Peyer's patch (tissue), 4 donors: ENCODE data around the gene TMEM131L.
A peak's percentile ranks its signal among the peaks of the same experiment; 100 is the strongest.

ENCODE experiments used
- CTCF ChIP-seq, 6 experiments: fragments of 450-650 bp in 4 of 6; fragments of 200-600 bp in 2 of 6; sonication (generic) in 1 of 6; IDR thresholded peaks; one replicate each; pipeline ENCODE4 v1.5.1; 2017 to 2019; ENCODE audit warnings: antibody characterized with exemption in 6 of 6, mild to moderate bottlenecking in 3 of 6, moderate library complexity in 1 of 6
- POLR2A ChIP-seq, 2 donors: fragments of 450-650 bp; IDR thresholded peaks; one replicate each; pipeline ENCODE4 v1.5.1; 2017; ENCODE audit warnings: antibody characterized with exemption in 2 of 2, mild to moderate bottlenecking in 2 of 2, moderate library complexity in 2 of 2

- TF ChIP-seq CTCF (IDR thresholded peaks at IDR 0.05) (peak in 3 of 6 experiments; percentile 25 to 39 (median 37)), POLR2A (IDR thresholded peaks at IDR 0.05) (no peak)
These were observed 183.4 kb downstream of the TMEM131L start for GRCh38 chr4:153649572-153649991.
